K562 (cell line): Measurements from ENCODE around the gene NFYC. TPM values are rescaled to one million over a fixed set of nuclear protein-coding genes. Genes with fewer than 3 reads are reported as not detected.

ENCODE experiments used
- ARHGAP35 ChIP-seq: fragments of 450-650 bp; IDR thresholded peaks from 2 replicates; pipeline ENCODE4 v1.6.1; 2018; ENCODE audit not compliant: partially characterized antibody
- BMI1 ChIP-seq: fragments of 150-350 bp; IDR thresholded peaks from 2 replicates; pipeline ENCODE4 v1.6.1; 2014; ENCODE audit warnings: low read length
- CLOCK ChIP-seq: fragments of 250-450 bp; sonication (Bioruptor Pico); IDR thresholded peaks from 2 replicates; pipeline ENCODE4 v1.4.0; 2020; ENCODE audit warnings: mild to moderate bottlenecking, moderate library complexity, borderline replicate concordance
- E2F4 ChIP-seq: sonication (generic); formaldehyde crosslinking; IDR thresholded peaks from 2 replicates; pipeline ENCODE4 v1.8.0; 2022; ENCODE audit warnings: mild to moderate bottlenecking, low read depth, missing genetic modification reagents
- ETV6 ChIP-seq, 3 experiments: fragments of 150-350 bp in 1 of 3; sonication (generic) in 1 of 3; formaldehyde crosslinking in 1 of 3; IDR thresholded peaks; 2 replicates each; pipeline versions ENCODE4 v1.6.1 to v1.8.0; 2014 to 2022; ENCODE audit warnings: borderline replicate concordance in 2 of 3, low read depth in 2 of 3, antibody characterized with exemption in 1 of 3, low read length in 1 of 3, mild to moderate bottlenecking in 1 of 3, missing genetic modification reagents in 1 of 3
- GTF2B ChIP-seq: IDR thresholded peaks from 2 replicates; pipeline ENCODE4 v1.6.1; 2011; ENCODE audit not compliant: insufficient read length; ENCODE audit errors: extremely low read depth
- HBP1 ChIP-seq: fragments of 450-650 bp; formaldehyde crosslinking; IDR thresholded peaks from 2 replicates; pipeline ENCODE4 v1.4.0; 2022; ENCODE audit warnings: missing genetic modification characterization
- HMG20A ChIP-seq: fragments of 450-650 bp; formaldehyde crosslinking; conservative IDR thresholded peaks from 2 replicates; pipeline ENCODE4 v1.4.0; 2020; ENCODE audit warnings: mild to moderate bottlenecking, mixed read lengths
- L3MBTL2 ChIP-seq: fragments of 450-650 bp; IDR thresholded peaks from 2 replicates; pipeline ENCODE4 v1.6.1; 2016; ENCODE audit warnings: mild to moderate bottlenecking, moderate library complexity
- NKRF ChIP-seq: fragments of 450-650 bp; IDR thresholded peaks from 2 replicates; pipeline ENCODE4 v1.6.1; 2016; ENCODE audit warnings: borderline replicate concordance
- PTBP1 ChIP-seq: fragments of 200-400 bp; formaldehyde crosslinking; IDR thresholded peaks from 2 replicates; pipeline ENCODE4 v1.6.1; 2017; ENCODE audit warnings: low read depth, low read length
- SRSF3 ChIP-seq: fragments of 200-400 bp; formaldehyde crosslinking; IDR thresholded peaks from 2 replicates; pipeline ENCODE4 v1.6.1; 2016; ENCODE audit warnings: mild to moderate bottlenecking, low read length, moderate library complexity; ENCODE audit not compliant: insufficient read depth
- XRCC5 ChIP-seq: fragments of 200-400 bp; formaldehyde crosslinking; IDR thresholded peaks from 2 replicates; pipeline ENCODE4 v1.6.1; 2017; ENCODE audit warnings: low read depth, mild to moderate bottlenecking, low read length
- ZNF263 ChIP-seq: sonication (generic); formaldehyde crosslinking; IDR thresholded peaks from 2 replicates; pipeline ENCODE4 v1.8.0; 2022; ENCODE audit warnings: mild to moderate bottlenecking, missing genetic modification reagents, borderline replicate concordance
- ZNF408 ChIP-seq: fragments of 250-450 bp; sonication (Bioruptor Pico); IDR thresholded peaks from 2 replicates; pipeline ENCODE4 v1.4.0; 2020; ENCODE audit warnings: low read depth, mild to moderate bottlenecking, moderate library complexity
- ZNF639 ChIP-seq, 2 experiments: fragments of 200-800 bp in 1 of 2; sonication (Bioruptor generic) in 1 of 2; sonication (generic) in 1 of 2; formaldehyde crosslinking in 1 of 2; IDR thresholded peaks in 1 of 2; conservative IDR thresholded peaks in 1 of 2; 2 replicates each; pipeline versions ENCODE4 v1.5.0 to v1.6.1; 2016 to 2020; ENCODE audit warnings: missing compliant biosample characterization in 1 of 2, missing genetic modification characterization in 1 of 2, missing genetic modification reagents in 1 of 2
- ZNF699 ChIP-seq: fragments of 250-450 bp; sonication (Bioruptor Pico); IDR thresholded peaks from 2 replicates; pipeline ENCODE4 v1.8.0; 2021; ENCODE audit warnings: mild to moderate bottlenecking, moderate library complexity; ENCODE audit not compliant: insufficient replicate concordance
- polyA plus RNA-seq, 8 experiments: library from polyadenylated mRNA; depleted of rRNA in 4 of 8; stranded (reverse) in 5 of 8; unstranded in 3 of 8; fragments of >200 nt; fragmentation: Nextera tagmentation in 2 of 8; fragmentation: Illumina TruSeq in 1 of 8; extraction: Ambion mirVana in 2 of 8; extraction: Trizol in 1 of 8; gene quantifications; 2 replicates each; pipeline versions ENCODE4 v1.2.1 to v1.2.3, GENCODE V29; 2011 to 2014; ENCODE audit warnings: inconsistent platforms in 1 of 8, missing spikeins in 1 of 8
- total RNA-seq, 7 experiments: library from RNA; depleted of rRNA in 6 of 7; stranded (reverse); fragments of >200 nt in 6 of 7; fragmentation: Illumina TruSeq in 2 of 7; extraction: Trizol in 2 of 7; gene quantifications; 2 replicates each; pipeline versions ENCODE4 v1.2.1 to v1.2.3, GENCODE V29; 2011 to 2021; ENCODE audit warnings: low replicate concordance in 1 of 7

Gene NFYC
- total and polyA plus RNA-seq, 9 of the 15 experiments (the other 6 are each of a cell fraction or from before 2014, with no cell fraction given), result 4.8 to 59.8 (median 41.1) TPM

- TF ChIP-seq E2F4 (CRISPR knock-in tag) (no peak), CLOCK (CRISPR knock-in tag) (no peak), BMI1 (no peak), ZNF263 (CRISPR knock-in tag) (no peak), GTF2B (no peak), L3MBTL2 (peak; percentile 99), ZNF699 (no peak), HMG20A (CRISPR knock-in tag) (no peak), ARHGAP35 (no peak), SRSF3 (no peak), HBP1 (CRISPR knock-in tag) (0 out of 2 replicates have a peak, but pooled peaks have one; percentile 6), NKRF (peak; percentile 57; the same call in 1 of the 2 replicates), ZNF408 (CRISPR knock-in tag) (no peak), XRCC5 (no peak), ZNF639 (CRISPR knock-in tag; conservative IDR thresholded peaks at IDR 0.05 in 1 of 2, IDR thresholded peaks at IDR 0.05 in 1 of 2) (0 out of 4 replicates have a peak, but pooled peaks of 1 of the 2 experiments have one; percentile 58), PTBP1 (no peak), ETV6 (IDR thresholded peaks at IDR 0.05; ENCODE audit: borderline replicate concordance in 1 of 2, low read depth in 2 of 2, low read length in 1 of 2) (no peak), ETV6 (CRISPR knock-in tag; IDR thresholded peaks at IDR 0.05; ENCODE audit: borderline replicate concordance) (no peak)
Measured at GRCh38 chr1:40808909-40809308, 117.4 kb downstream of the NFYC start (continued).
